CD4-positive, alpha-beta T cell (primary cell): ENCODE results near the gene SCGB3A1. TPM values are rescaled to one million over a fixed set of nuclear protein-coding genes. Genes with fewer than 3 reads are reported as not detected.

Source experiments
- ATAC-seq: fragments of 200-7000 bp; cut with Tn5 transposase; one replicate; pipeline ENCODE4 v1.10.0; 2022; ENCODE audit warnings: mild to moderate bottlenecking; ENCODE audit not compliant: poor library complexity
- CTCF ChIA-PET: fragments of 350-600 bp; sonication (Branson Sonifier 250); formaldehyde crosslinking; loops from one replicate; lab custom pipeline; 2021; ENCODE audit warnings: antibody characterized with exemption, inconsistent platforms; lab: Charles Lee
- POLR2A ChIA-PET: fragments of 350-600 bp; sonication (Branson Sonifier 250); formaldehyde crosslinking; loops from one replicate; lab custom pipeline; 2021; ENCODE audit warnings: antibody characterized with exemption, inconsistent platforms; lab: Charles Lee
- DNase-seq, 14 experiments: peaks; one replicate each; pipeline ENCODE4 v3.0.0-alpha.2; 2013 to 2020; ENCODE audit warnings: mixed read lengths in 2 of 14
- H3K27ac ChIP-seq, 2 donors: one replicate each; pipeline versions ENCODE4 v1.5.1 to v1.7.0; 2013; ENCODE audit warnings: low read length in 2 of 2, low read depth in 1 of 2, mild to moderate bottlenecking in 1 of 2
- H3K27me3 ChIP-seq, 2 experiments: 1 replicate in 1 of 2; 2 replicates in 1 of 2; pipeline versions ENCODE4 v1.6.1 to v1.7.0; 2013; ENCODE audit warnings: low read length in 2 of 2, control low read depth in 1 of 2, mild to moderate bottlenecking in 1 of 2, moderate library complexity in 1 of 2; ENCODE audit not compliant: insufficient read depth in 2 of 2, control insufficient read depth in 1 of 2
- H3K36me3 ChIP-seq: one replicate; pipeline ENCODE4 v1.6.1; 2013; ENCODE audit warnings: low read length, control low read depth; ENCODE audit not compliant: insufficient read depth
- H3K4me1 ChIP-seq: one replicate; pipeline ENCODE4 v1.6.1; 2013; ENCODE audit warnings: low read length, control low read depth; ENCODE audit not compliant: insufficient read depth
- H3K4me3 ChIP-seq: one replicate; pipeline ENCODE4 v1.5.1; 2013; ENCODE audit warnings: mild to moderate bottlenecking, low read length, moderate library complexity
- H3K9me3 ChIP-seq, 2 experiments: 1 replicate in 1 of 2; 2 replicates in 1 of 2; pipeline versions ENCODE4 v1.6.1 to v1.7.0; 2013; ENCODE audit warnings: low read length in 2 of 2, mild to moderate bottlenecking in 2 of 2, control low read depth in 1 of 2, moderate library complexity in 1 of 2; ENCODE audit not compliant: control insufficient read depth in 1 of 2, insufficient read depth in 1 of 2
- H3K27ac Mint-ChIP-seq: one replicate; pipeline ENCODE4 v1.8.0; 2020; ENCODE audit warnings: mixed read lengths
- H3K27me3 Mint-ChIP-seq: one replicate; pipeline ENCODE4 v1.8.0; 2021; ENCODE audit warnings: mixed read lengths
- H3K36me3 Mint-ChIP-seq: one replicate; pipeline ENCODE4 v1.8.0; 2021; ENCODE audit warnings: low read depth, mixed read lengths
- H3K4me1 Mint-ChIP-seq: one replicate; pipeline ENCODE4 v1.8.0; 2021; ENCODE audit warnings: low read depth, mixed read lengths
- H3K4me3 Mint-ChIP-seq: one replicate; pipeline ENCODE4 v1.8.0; 2020; ENCODE audit warnings: mild to moderate bottlenecking, mixed read lengths
- H3K9me3 Mint-ChIP-seq: one replicate; pipeline ENCODE4 v1.8.0; 2020; ENCODE audit warnings: mixed read lengths
- intact Hi-C, 2 experiments: fragments of 100-400 bp; cut with DNase I in 1 of 2; cut with micrococcal nuclease in 1 of 2; formaldehyde crosslinking; loops; one replicate each; pipeline versions ENCODE4 v1.15.1 to v1.9.0; 2023 to 2025; cut with DNase I, micrococcal nuclease
- total RNA-seq, 174 experiments: library from RNA in 2 of 174; stranded (reverse) in 2 of 174; gene quantifications; one replicate each; pipeline ENCODE4 v1.2.3 and lab custom pipeline; 2021 to 2026
- TF ChIP-seq, protein P1 (sequence below): fragments of 200-600 bp; IDR thresholded peaks from one replicate; pipeline ENCODE4 v1.8.0; 2022; ENCODE audit warnings: antibody characterized with exemption, mild to moderate bottlenecking

The SCGB3A1 gene
- total RNA-seq, 2 experiments from 2014 or later, result not detected

DNA sequence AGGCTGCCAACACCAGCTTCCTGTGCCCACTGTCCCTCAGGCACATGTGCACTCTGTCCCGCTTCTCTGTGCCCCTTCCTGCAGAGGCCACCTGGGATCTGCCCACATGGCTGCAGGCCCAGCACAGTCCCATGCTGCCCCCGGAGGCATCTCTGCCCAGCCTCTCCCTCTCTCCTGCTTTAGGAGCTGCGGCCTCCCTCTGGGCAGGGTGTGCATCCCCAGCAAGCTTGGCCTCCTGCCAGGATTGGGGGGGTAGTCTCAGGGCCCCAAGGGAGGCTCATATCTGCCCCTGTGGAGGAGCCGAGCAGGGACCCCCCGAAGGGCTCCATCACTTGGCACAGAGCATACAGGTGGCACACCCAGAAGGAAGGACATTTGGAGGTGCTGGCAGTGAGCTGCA lies 33.3 kb upstream of the SCGB3A1 start:
- peaks cover 11% of the 10 kb centered on the region for H3K4me1 ChIP-seq
- intact Hi-C loops, result no loop called here
- Mint-ChIP-seq H3K36me3 (no peaks in the 10 kb centered on the region), H3K27ac (no peak overlapping the region), H3K27me3 (no peaks in the 10 kb centered on the region), H3K9me3 (no peaks in the 10 kb centered on the region), H3K4me1 (peaks cover 12% of the 10 kb centered on the region), H3K4me3 (no peak overlapping the region)
- no peak for ATAC-seq
- H3K27me3 ChIP-seq, result no peaks in the 10 kb centered on the region
- no peak overlapping the region for H3K4me3 ChIP-seq
- no peaks in the 10 kb centered on the region for H3K9me3 ChIP-seq
- TF ChIP-seq, protein P1, sequence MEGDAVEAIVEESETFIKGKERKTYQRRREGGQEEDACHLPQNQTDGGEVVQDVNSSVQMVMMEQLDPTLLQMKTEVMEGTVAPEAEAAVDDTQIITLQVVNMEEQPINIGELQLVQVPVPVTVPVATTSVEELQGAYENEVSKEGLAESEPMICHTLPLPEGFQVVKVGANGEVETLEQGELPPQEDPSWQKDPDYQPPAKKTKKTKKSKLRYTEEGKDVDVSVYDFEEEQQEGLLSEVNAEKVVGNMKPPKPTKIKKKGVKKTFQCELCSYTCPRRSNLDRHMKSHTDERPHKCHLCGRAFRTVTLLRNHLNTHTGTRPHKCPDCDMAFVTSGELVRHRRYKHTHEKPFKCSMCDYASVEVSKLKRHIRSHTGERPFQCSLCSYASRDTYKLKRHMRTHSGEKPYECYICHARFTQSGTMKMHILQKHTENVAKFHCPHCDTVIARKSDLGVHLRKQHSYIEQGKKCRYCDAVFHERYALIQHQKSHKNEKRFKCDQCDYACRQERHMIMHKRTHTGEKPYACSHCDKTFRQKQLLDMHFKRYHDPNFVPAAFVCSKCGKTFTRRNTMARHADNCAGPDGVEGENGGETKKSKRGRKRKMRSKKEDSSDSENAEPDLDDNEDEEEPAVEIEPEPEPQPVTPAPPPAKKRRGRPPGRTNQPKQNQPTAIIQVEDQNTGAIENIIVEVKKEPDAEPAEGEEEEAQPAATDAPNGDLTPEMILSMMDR, result no peak
- DNase-seq, result no peak
- CTCF ChIA-PET, result no interaction called here
- POLR2A ChIA-PET, result no interaction called here
- H3K36me3 ChIP-seq, result no peaks in the 10 kb centered on the region
- no peak overlapping the region for H3K27ac ChIP-seq

DNA sequence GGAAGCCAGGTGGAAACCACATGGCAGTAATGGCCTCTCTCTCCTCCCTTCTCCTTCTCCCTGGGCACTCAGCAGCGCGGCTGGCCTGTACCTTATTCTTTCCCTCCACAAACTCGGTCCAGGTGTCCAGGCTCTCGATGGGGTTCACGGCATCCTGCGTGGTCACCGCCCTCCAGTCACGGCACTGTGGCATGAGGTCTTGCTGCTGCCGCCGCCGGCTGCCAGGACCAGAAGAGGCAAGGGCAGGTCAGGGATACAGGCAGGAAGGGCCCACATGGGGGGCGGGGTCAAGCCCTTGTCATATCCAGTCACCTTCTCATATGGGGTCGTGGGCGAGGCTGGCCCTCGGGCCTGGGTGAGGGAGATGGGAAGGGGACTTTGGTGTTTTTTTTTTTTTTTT lies 32.5 kb upstream of the SCGB3A1 start:
- Histone ChIP-seq H3K4me1 (peaks cover 11% of the 10 kb centered on the region), H3K27ac (no peak overlapping the region), H3K9me3 (no peaks in the 10 kb centered on the region), H3K27me3 (no peaks in the 10 kb centered on the region), H3K36me3 (no peaks in the 10 kb centered on the region), H3K4me3 (no peak overlapping the region)
- CTCF ChIA-PET, result no interaction called here
- POLR2A ChIA-PET, result no interaction called here
- Mint-ChIP-seq H3K4me3 (no peak overlapping the region), H3K4me1 (peaks cover 12% of the 10 kb centered on the region), H3K27ac (no peak overlapping the region), H3K36me3 (no peaks in the 10 kb centered on the region), H3K27me3 (no peaks in the 10 kb centered on the region), H3K9me3 (no peaks in the 10 kb centered on the region)
- TF ChIP-seq, protein P1, result no peak
- DNase-seq, result no peak
- no peak for ATAC-seq
- intact Hi-C loops, result no loop called here

DNA sequence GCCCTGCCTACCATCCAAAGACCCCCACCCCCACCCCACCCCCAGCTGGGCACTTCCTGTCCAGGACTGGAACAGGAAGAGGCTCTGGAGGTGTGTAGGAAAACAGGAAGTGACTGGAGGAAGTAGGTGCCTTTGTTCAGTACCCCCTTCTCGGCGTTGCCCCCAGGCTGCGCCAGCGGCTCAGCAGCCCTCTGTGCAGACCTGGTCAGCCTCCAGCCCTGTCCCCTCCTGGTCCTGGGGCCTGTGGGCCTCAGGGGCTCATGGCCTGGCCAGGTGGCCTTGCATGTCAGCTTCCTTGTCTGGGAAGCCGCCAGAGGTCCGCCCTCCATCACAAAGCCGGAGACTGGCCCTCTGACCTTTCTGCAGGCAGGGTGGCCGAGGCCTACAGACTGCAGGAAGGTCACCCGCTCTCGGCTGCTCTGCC lies 32.1 kb upstream of the SCGB3A1 start:
- peaks cover 12% of the 10 kb centered on the region for H3K4me1 Mint-ChIP-seq
- Histone ChIP-seq H3K27ac (no peak overlapping the region), H3K36me3 (no peaks in the 10 kb centered on the region), H3K27me3 (no peaks in the 10 kb centered on the region), H3K4me1 (peaks cover 11% of the 10 kb centered on the region), H3K9me3 (no peaks in the 10 kb centered on the region), H3K4me3 (no peak overlapping the region)
- TF ChIP-seq, protein P1, result no peak
- DNase-seq (no peak), ATAC-seq (no peak)
- no peaks in the 10 kb centered on the region for H3K9me3 Mint-ChIP-seq
- intact Hi-C loops, result no loop called here
- no peaks in the 10 kb centered on the region for H3K36me3 Mint-ChIP-seq
- CTCF ChIA-PET, result no interaction called here
- no peak overlapping the region for H3K4me3 Mint-ChIP-seq
- H3K27ac Mint-ChIP-seq, result no peak overlapping the region
- no peaks in the 10 kb centered on the region for H3K27me3 Mint-ChIP-seq
- POLR2A ChIA-PET, result no interaction called here
